Nephron (organoid): ENCODE data around the gene ADAMTS19.
A peak's percentile ranks its signal among the peaks of the same experiment; 100 is the strongest.

Source experiments
- H3K27ac Mint-ChIP-seq, 3 experiments: 2 replicates each; pipeline ENCODE4 v1.8.0; 2020; ENCODE audit warnings: mixed read lengths in 3 of 3, mild to moderate bottlenecking in 2 of 3, moderate library complexity in 1 of 3
- H3K27me3 Mint-ChIP-seq: 2 replicates; pipeline ENCODE4 v1.8.0; 2021; ENCODE audit warnings: low read depth, mild to moderate bottlenecking, moderate library complexity, mixed read lengths
- H3K36me3 Mint-ChIP-seq: 2 replicates; pipeline ENCODE4 v1.8.0; 2020; ENCODE audit warnings: low read depth, mixed read lengths
- H3K4me1 Mint-ChIP-seq: 2 replicates; pipeline ENCODE4 v1.8.0; 2020; ENCODE audit warnings: mixed read lengths
- H3K4me3 Mint-ChIP-seq, 3 experiments: 2 replicates each; pipeline ENCODE4 v1.8.0; 2020; ENCODE audit warnings: mild to moderate bottlenecking in 3 of 3, mixed read lengths in 3 of 3, moderate library complexity in 2 of 3
- H3K9me3 Mint-ChIP-seq: 2 replicates; pipeline ENCODE4 v1.8.0; 2020; ENCODE audit warnings: mixed read lengths
- CTCF ChIP-seq, 3 experiments: fragments of 200-600 bp; sonication (generic); IDR thresholded peaks; one replicate each; pipeline ENCODE4 v1.5.0; 2021; ENCODE audit warnings: antibody characterized with exemption in 3 of 3; ENCODE audit not compliant: unreplicated experiment in 3 of 3

ADAMTS19 gene

GRCh38 chr5:129661366-129662035 lies 201.4 kb downstream of the ADAMTS19 start:
- no peak overlapping the region for H3K4me3 Mint-ChIP-seq
- peak overlapping the region in 1 of 3 experiments; percentile 9 for H3K27ac Mint-ChIP-seq
- no peaks in the 10 kb centered on the region for H3K9me3 Mint-ChIP-seq
- H3K36me3 Mint-ChIP-seq, result peaks cover 15% of the 10 kb centered on the region
- no peak for TF ChIP-seq CTCF (IDR thresholded peaks at IDR 0.05; ENCODE audit: unreplicated experiment in 3 of 3)
- H3K4me1 Mint-ChIP-seq, result peaks cover 12% of the 10 kb centered on the region
- H3K27me3 Mint-ChIP-seq, result no peaks in the 10 kb centered on the region

GRCh38 chr5:129664336-129664937 lies 204.3 kb downstream of the ADAMTS19 start:
- H3K4me3 Mint-ChIP-seq, result no peak overlapping the region
- peak; percentile 35 to 58 (median 45) for TF ChIP-seq CTCF (IDR thresholded peaks at IDR 0.05; ENCODE audit: unreplicated experiment in 3 of 3)
- peaks cover 12% of the 10 kb centered on the region for H3K4me1 Mint-ChIP-seq
- peaks cover 34% of the 10 kb centered on the region for H3K36me3 Mint-ChIP-seq
- no peak overlapping the region for H3K27ac Mint-ChIP-seq
- no peaks in the 10 kb centered on the region for H3K27me3 Mint-ChIP-seq
- H3K9me3 Mint-ChIP-seq, result peaks cover 14% of the 10 kb centered on the region

DNA sequence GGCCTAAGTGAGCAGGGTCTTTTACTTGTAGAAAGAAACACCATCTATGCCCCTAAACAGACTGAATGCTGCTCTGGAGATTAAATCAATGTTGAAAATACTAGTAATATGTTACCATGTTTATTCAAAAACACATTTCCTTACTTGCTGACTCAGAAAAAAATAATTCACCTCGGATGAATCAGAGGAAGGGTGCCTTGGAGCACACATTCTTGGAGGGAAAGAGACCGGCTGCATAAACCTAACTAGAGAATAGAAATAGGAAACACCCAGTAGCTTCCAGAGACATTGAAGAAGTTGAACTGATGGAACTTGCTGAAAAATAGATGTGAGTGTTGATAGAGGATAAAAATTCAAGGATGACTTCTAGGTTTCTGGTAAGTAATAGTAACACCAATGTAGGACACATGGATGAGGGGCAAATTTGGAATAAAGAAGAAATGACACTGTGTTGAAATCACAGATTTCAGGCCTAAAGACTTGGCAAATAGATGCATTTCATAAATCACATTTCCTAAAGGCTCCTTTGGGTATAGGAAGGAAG lies 210.9 kb downstream of the ADAMTS19 start:
- H3K4me1 Mint-ChIP-seq, result peaks cover 7% of the 10 kb centered on the region
- no peak for TF ChIP-seq CTCF (IDR thresholded peaks at IDR 0.05; ENCODE audit: unreplicated experiment in 3 of 3)
- H3K4me3 Mint-ChIP-seq, result no peak overlapping the region
- no peaks in the 10 kb centered on the region for H3K27me3 Mint-ChIP-seq
- H3K27ac Mint-ChIP-seq, result peak overlapping the region in 2 of 3 experiments; percentile 8 to 17
- peaks cover 21% of the 10 kb centered on the region for H3K9me3 Mint-ChIP-seq
- peaks cover 31% of the 10 kb centered on the region for H3K36me3 Mint-ChIP-seq

DNA sequence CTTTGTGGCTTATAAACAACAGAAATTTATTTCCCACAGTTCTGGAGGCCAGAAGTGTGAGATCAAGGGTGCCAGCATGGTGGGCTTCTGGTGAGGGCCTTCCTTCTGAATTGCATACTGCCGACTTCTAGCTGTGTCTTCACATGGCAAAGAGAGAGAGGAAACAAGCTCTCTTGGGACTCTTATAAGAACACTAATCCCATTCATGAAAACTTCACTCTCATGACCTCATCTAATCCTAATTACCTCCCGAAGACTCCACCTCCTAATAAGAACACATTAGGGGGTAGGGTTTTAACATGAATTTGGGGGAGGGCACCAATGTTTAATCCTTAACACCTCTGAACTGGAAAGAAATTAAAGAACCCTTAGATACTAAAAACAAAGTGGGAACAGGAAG lies 211.9 kb downstream of the ADAMTS19 start:
- Mint-ChIP-seq H3K27ac (no peak overlapping the region), H3K27me3 (no peaks in the 10 kb centered on the region), H3K4me3 (no peak overlapping the region), H3K4me1 (peaks cover 12% of the 10 kb centered on the region), H3K9me3 (peaks cover 21% of the 10 kb centered on the region), H3K36me3 (peaks cover 30% of the 10 kb centered on the region)
- TF ChIP-seq CTCF (IDR thresholded peaks at IDR 0.05; ENCODE audit: unreplicated experiment in 3 of 3), result no peak

- no peak for TF ChIP-seq CTCF (IDR thresholded peaks at IDR 0.05; ENCODE audit: unreplicated experiment in 3 of 3)
- no peak overlapping the region for H3K27ac Mint-ChIP-seq
- H3K36me3 Mint-ChIP-seq, result peaks cover 8% of the 10 kb centered on the region
- H3K9me3 Mint-ChIP-seq, result no peaks in the 10 kb centered on the region
- peaks cover 10% of the 10 kb centered on the region for H3K4me1 Mint-ChIP-seq
- no peak overlapping the region for H3K4me3 Mint-ChIP-seq
- H3K27me3 Mint-ChIP-seq, result no peaks in the 10 kb centered on the region
Observed at GRCh38 chr5:129679671-129680070, 219.6 kb downstream of the ADAMTS19 start.
